Spleen (tissue), 11 donors: ENCODE data around the gene XDH. TPM values are rescaled to one million over a fixed set of nuclear protein-coding genes. Genes with fewer than 3 reads are reported as not detected.

Experiments
- DNase-seq: peaks from one replicate; pipeline ENCODE4 v3.0.0-alpha.2; 2020
- H3K27ac ChIP-seq, 8 donors: fragments of 200-600 bp; sonication (generic) in 7 of 8; 1 replicate in 4 of 8; 2 replicates in 4 of 8; pipeline versions ENCODE4 v1.5.0 to v1.8.0; 2016 to 2021; ENCODE audit warnings: inconsistent platforms in 4 of 8, mild to moderate bottlenecking in 4 of 8, moderate library complexity in 1 of 8
- H3K27me3 ChIP-seq, 7 donors: fragments of 200-600 bp; sonication (generic) in 6 of 7; replicated peaks in 1 of 7; 1 replicate in 4 of 7; 2 replicates in 3 of 7; pipeline versions ENCODE4 v1.5.0 to v1.8.0; 2016 to 2021; ENCODE audit warnings: inconsistent platforms in 3 of 7, mild to moderate bottlenecking in 1 of 7
- H3K36me3 ChIP-seq, 6 donors: fragments of 200-600 bp; sonication (generic) in 5 of 6; 1 replicate in 4 of 6; 2 replicates in 2 of 6; pipeline versions ENCODE4 v1.5.0 to v1.8.0; 2016 to 2021; ENCODE audit warnings: inconsistent platforms in 2 of 6
- H3K4me1 ChIP-seq, 6 donors: fragments of 200-600 bp; sonication (generic) in 5 of 6; 1 replicate in 3 of 6; 2 replicates in 3 of 6; pipeline versions ENCODE4 v1.5.0 to v1.8.0; 2016 to 2021; ENCODE audit warnings: inconsistent platforms in 3 of 6
- H3K4me3 ChIP-seq, 8 donors: fragments of 200-600 bp; sonication (generic) in 7 of 8; 1 replicate in 4 of 8; 2 replicates in 4 of 8; pipeline versions ENCODE4 v1.5.0 to v1.8.0; 2016 to 2021; ENCODE audit warnings: inconsistent platforms in 4 of 8, mild to moderate bottlenecking in 4 of 8, moderate library complexity in 2 of 8
- H3K9me3 ChIP-seq, 8 donors: fragments of 200-600 bp; sonication (generic) in 7 of 8; 1 replicate in 4 of 8; 2 replicates in 4 of 8; pipeline versions ENCODE4 v1.5.0 to v1.8.0; 2016 to 2021; ENCODE audit warnings: inconsistent platforms in 4 of 8
- CTCF ChIP-seq, 11 experiments: fragments of 200-600 bp in 7 of 11; fragments of 450-650 bp in 4 of 11; sonication (generic) in 4 of 11; IDR thresholded peaks in 8 of 11; conservative IDR thresholded peaks in 3 of 11; 1 replicate in 7 of 11; 2 replicates in 4 of 11; pipeline versions ENCODE4 v1.4.0 to v1.8.0; 2016 to 2021; ENCODE audit warnings: antibody characterized with exemption in 11 of 11, inconsistent platforms in 4 of 11, mild to moderate bottlenecking in 1 of 11
- POLR2A ChIP-seq, 3 donors: fragments of 450-650 bp; IDR thresholded peaks; one replicate each; pipeline ENCODE4 v1.5.1; 2017; ENCODE audit warnings: antibody characterized with exemption in 3 of 3, mild to moderate bottlenecking in 1 of 3
- POLR2AphosphoS5 ChIP-seq, 3 donors: sonication (generic); formaldehyde crosslinking; IDR thresholded peaks; one replicate each; pipeline ENCODE4 v1.5.1; 2017; ENCODE audit warnings: antibody characterized with exemption in 3 of 3
- WGBS, 5 donors: extraction: QIAGEN DNeasy Blood & Tissue Kit in 3 of 5; methylation state at CpG; one replicate each; pipeline versions ENCODE4 v1.1.5 to v1.1.7; 2013 to 2018; 5-methylcytosine and 5-hydroxymethylcytosine counted together
- intact Hi-C: fragments of 100-400 bp; cut with DNase I; formaldehyde crosslinking; loops from one replicate; pipeline ENCODE4 v1.15.0; 2023; ENCODE audit warnings: low total_unique reads
- polyA plus RNA-seq, 3 donors: library from polyadenylated mRNA; stranded (reverse); fragments of 200-250 nt; gene quantifications; one replicate each; pipeline ENCODE4 v1.2.1, GENCODE V29; 2013
- total RNA-seq, 7 donors: library from RNA; depleted of rRNA in 3 of 7; stranded (reverse); fragments of >200 nt in 3 of 7; fragmentation: NEBNext Ultra II Directional in 4 of 7; extraction: Animal tissue kit (Norgen Biotek cat#: 25700) in 4 of 7; gene quantifications; one replicate each; pipeline versions ENCODE4 v1.1.0 to v1.2.1, GENCODE V29; 2016 to 2021
- donor health status: healthy with polysubstance abuse.
- donor health status: DM: no; HTN: no; CAD: no; lungs with moderate emphysema.
- donor health status: DM: no; HTN: no; CAD: no.
- donor health status: Bipolar disorder and iron deficiency.
- donor health status: healthy.
- donor health status: DM: no; HTN: no; CAD: no.
- donor health status: DM: yes; HTN: yes; CAD: no.

The XDH gene
- total and polyA plus RNA-seq, 10 donors = 0.02 TPM; not detected in 9

- peaks cover 0 to 13% (median 0%) of the 10 kb centered on the region in 7 donors for H3K27me3 ChIP-seq
- DNase-seq = no peak
- H3K27ac ChIP-seq = no peak overlapping the region
These were observed 15.4 kb upstream of the XDH start for GRCh38 chr2:31429759-31430438.

GRCh38 chr2:31429040-31429439 is 14.5 kb upstream of the XDH start:
- DNase-seq = no peak
- Histone ChIP-seq H3K9me3 (no peaks in the 10 kb centered on the region), H3K27me3 (peaks cover 0 to 13% (median 0%) of the 10 kb centered on the region in 7 donors), H3K4me3 (no peak overlapping the region), H3K36me3 (no peaks in the 10 kb centered on the region), H3K27ac (no peak overlapping the region), H3K4me1 (no peaks in the 10 kb centered on the region)
- TF ChIP-seq POLR2AphosphoS5 (IDR thresholded peaks at IDR 0.05) = no peak
- TF ChIP-seq CTCF (IDR thresholded peaks at IDR 0.05 in 8 of 11, conservative IDR thresholded peaks at IDR 0.05 in 3 of 11) = no peak
- TF ChIP-seq POLR2A (IDR thresholded peaks at IDR 0.05) = no peak
- intact Hi-C loops = no loop called here

More at GRCh38 chr2:31429759-31430438, 15.4 kb upstream of the XDH start:
- Histone ChIP-seq H3K4me1 (no peaks in the 10 kb centered on the region), H3K36me3 (no peaks in the 10 kb centered on the region), H3K4me3 (no peak overlapping the region), H3K9me3 (no peaks in the 10 kb centered on the region)
- intact Hi-C loops = no loop called here
- TF ChIP-seq CTCF (IDR thresholded peaks at IDR 0.05 in 8 of 11, conservative IDR thresholded peaks at IDR 0.05 in 3 of 11) (no peak), POLR2A (IDR thresholded peaks at IDR 0.05) (no peak), POLR2AphosphoS5 (IDR thresholded peaks at IDR 0.05) (no peak)
- WGBS, 5 donors = 40 to 48% (median 46%) methylated on average over 5 of the region's 5 CpGs

GRCh38 chr2:31428001-31428418 is 13.5 kb upstream of the XDH start:
- Histone ChIP-seq H3K9me3 (no peaks in the 10 kb centered on the region), H3K4me1 (no peaks in the 10 kb centered on the region), H3K36me3 (no peaks in the 10 kb centered on the region), H3K27me3 (peaks cover 0 to 13% (median 0%) of the 10 kb centered on the region in 7 donors), H3K4me3 (no peak overlapping the region), H3K27ac (no peak overlapping the region)
- 74 to 83% (median 78%) methylated on average over 4 of the region's 4 CpGs for WGBS, 5 donors
- TF ChIP-seq POLR2A (IDR thresholded peaks at IDR 0.05) (no peak), CTCF (IDR thresholded peaks at IDR 0.05 in 8 of 11, conservative IDR thresholded peaks at IDR 0.05 in 3 of 11) (no peak), POLR2AphosphoS5 (IDR thresholded peaks at IDR 0.05) (no peak)
- intact Hi-C loops = no loop called here
- DNase-seq = no peak

- Histone ChIP-seq H3K9me3 (peaks cover 0 to 4% (median 0%) of the 10 kb centered on the region in 8 donors), H3K4me3 (no peak overlapping the region), H3K27ac (no peak overlapping the region), H3K36me3 (no peaks in the 10 kb centered on the region), H3K4me1 (no peaks in the 10 kb centered on the region), H3K27me3 (peaks cover 0 to 13% (median 0%) of the 10 kb centered on the region in 7 donors)
- intact Hi-C loops = no loop called here
- WGBS, 5 donors = 84 to 94% (median 90%) methylated on average over 8 of the region's 8 CpGs
- DNase-seq = no peak
- TF ChIP-seq POLR2A (IDR thresholded peaks at IDR 0.05) (no peak), POLR2AphosphoS5 (IDR thresholded peaks at IDR 0.05) (no peak), CTCF (IDR thresholded peaks at IDR 0.05 in 8 of 11, conservative IDR thresholded peaks at IDR 0.05 in 3 of 11) (no peak)
These were observed 11.6 kb upstream of the XDH start for GRCh38 chr2:31426096-31426495.
